Ishikawa (cell line): ENCODE data around the gene PRKCQ.

Experiments used
- CEBPB ChIP-seq: IDR thresholded peaks from 2 replicates; pipeline ENCODE4 v1.6.1; 2012
- CREB1 ChIP-seq: IDR thresholded peaks from 2 replicates; pipeline ENCODE4 v1.6.1; 2012; ENCODE audit warnings: low read depth
- EGR1 ChIP-seq: IDR thresholded peaks from 2 replicates; pipeline ENCODE4 v1.6.1; 2012
- EP300 ChIP-seq: IDR thresholded peaks from 2 replicates; pipeline ENCODE4 v1.6.1; 2012; ENCODE audit warnings: borderline replicate concordance
- FOXM1 ChIP-seq: IDR thresholded peaks from 2 replicates; pipeline ENCODE4 v1.6.1; 2012; ENCODE audit warnings: low read depth, borderline replicate concordance
- MAX ChIP-seq: IDR thresholded peaks from 2 replicates; pipeline ENCODE4 v1.6.1; 2012
- NFIC ChIP-seq: IDR thresholded peaks from 2 replicates; pipeline ENCODE4 v1.6.1; 2012
- RAD21 ChIP-seq: IDR thresholded peaks from 2 replicates; pipeline ENCODE4 v1.6.1; 2012; ENCODE audit warnings: low read depth
- REST ChIP-seq: IDR thresholded peaks from 2 replicates; pipeline ENCODE4 v1.6.1; 2012; ENCODE audit warnings: low read depth, mild to moderate bottlenecking
- TAF1 ChIP-seq: IDR thresholded peaks from 2 replicates; pipeline ENCODE4 v1.6.1; 2012; ENCODE audit warnings: low read depth, mild to moderate bottlenecking
- TCF12 ChIP-seq: IDR thresholded peaks from 2 replicates; pipeline ENCODE4 v1.6.1; 2012; ENCODE audit warnings: low read depth
- TEAD4 ChIP-seq: IDR thresholded peaks from 2 replicates; pipeline ENCODE4 v1.6.1; 2012
- USF1 ChIP-seq: IDR thresholded peaks from 2 replicates; pipeline ENCODE4 v1.6.1; 2012
- YY1 ChIP-seq: IDR thresholded peaks from 2 replicates; pipeline ENCODE4 v1.6.1; 2012; ENCODE audit warnings: low read depth
- ZBTB7A ChIP-seq: IDR thresholded peaks from 2 replicates; pipeline ENCODE4 v1.6.1; 2012; ENCODE audit warnings: low read depth

PRKCQ gene

GRCh38 chr10:6494936-6495592 lies 85.0 kb downstream of the PRKCQ start:
- TF ChIP-seq YY1: no peak
- no peak for TF ChIP-seq CREB1
- TF ChIP-seq REST: no peak
- TF ChIP-seq USF1: no peak
- TF ChIP-seq TAF1: no peak
- no peak for TF ChIP-seq NFIC
- no peak for TF ChIP-seq EP300
- TF ChIP-seq TEAD4: no peak
- TF ChIP-seq MAX: no peak
- TF ChIP-seq TCF12: no peak
- TF ChIP-seq EGR1: no peak
- TF ChIP-seq CEBPB: no peak
- TF ChIP-seq FOXM1: no peak
- no peak for TF ChIP-seq RAD21
- TF ChIP-seq ZBTB7A: no peak

DNA sequence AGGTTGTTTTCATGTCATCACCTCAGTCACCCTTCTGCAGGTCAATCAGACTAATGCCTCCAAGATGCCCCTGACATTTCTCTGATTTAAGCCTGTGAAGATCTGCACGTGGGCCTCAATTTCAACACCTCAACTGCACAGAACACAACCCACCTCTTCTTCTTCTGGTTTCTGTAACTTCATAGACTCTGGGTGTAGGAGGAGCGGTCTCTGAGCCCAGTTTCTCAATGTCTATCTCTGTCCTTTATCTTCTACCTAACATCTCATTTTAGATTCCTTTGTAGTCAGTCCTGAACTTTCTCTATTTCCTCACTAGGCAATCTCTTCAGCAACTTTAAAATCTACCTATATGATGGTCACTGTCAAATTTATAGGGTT lies 85.6 kb downstream of the PRKCQ start:
- TF ChIP-seq ZBTB7A: no peak
- no peak for TF ChIP-seq TCF12
- no peak for TF ChIP-seq TAF1
- TF ChIP-seq YY1: no peak
- no peak for TF ChIP-seq MAX
- no peak for TF ChIP-seq TEAD4

DNA sequence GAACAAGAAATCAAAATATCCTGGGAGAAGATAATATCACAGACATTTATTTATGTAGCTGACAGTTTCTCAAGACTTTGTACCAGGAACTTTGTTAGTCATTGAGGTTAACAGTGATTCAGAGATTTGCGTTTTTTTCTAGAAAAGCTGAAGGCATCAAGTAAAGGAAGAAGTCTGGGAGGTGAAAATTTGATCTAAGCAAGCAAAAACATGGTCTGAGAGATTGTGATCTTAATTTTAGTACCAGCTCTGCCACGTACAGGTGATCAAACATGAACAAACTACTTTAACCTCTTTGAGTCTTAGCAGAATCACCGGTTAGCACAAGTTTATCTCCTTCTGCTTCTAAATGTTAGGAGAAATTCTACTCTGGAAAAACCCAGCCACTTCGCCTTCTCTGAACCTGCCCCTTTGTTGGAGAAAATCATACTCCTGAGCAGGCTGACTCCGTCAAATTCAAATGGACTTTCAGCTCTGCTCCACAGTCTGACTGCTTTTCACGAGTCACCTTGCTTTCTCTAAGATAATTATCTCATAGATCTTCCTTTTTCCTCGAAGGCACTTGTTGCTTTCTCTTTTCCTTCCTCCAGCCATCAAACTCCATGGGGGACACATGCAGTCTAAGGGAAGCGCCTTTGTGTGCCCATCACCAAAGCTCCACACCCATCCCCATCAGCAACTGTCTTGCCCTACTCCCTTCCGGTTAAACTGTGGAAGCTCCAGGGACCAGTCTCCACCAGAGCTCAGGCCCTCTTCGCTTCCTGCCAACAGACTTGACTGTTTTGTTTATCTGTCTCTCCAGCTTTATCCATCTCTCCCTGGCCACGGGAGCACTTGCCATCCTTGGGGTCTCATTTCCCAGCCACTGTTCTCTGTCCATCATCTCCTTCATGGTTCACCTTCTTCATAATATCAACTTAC lies 86.3 kb downstream of the PRKCQ start:
- TF ChIP-seq RAD21 (no peak), TAF1 (no peak), FOXM1 (no peak), EGR1 (no peak), MAX (no peak), USF1 (no peak), YY1 (no peak), TCF12 (no peak), CREB1 (no peak), REST (no peak), TEAD4 (no peak), CEBPB (no peak), EP300 (no peak), NFIC (no peak), ZBTB7A (no peak)

DNA sequence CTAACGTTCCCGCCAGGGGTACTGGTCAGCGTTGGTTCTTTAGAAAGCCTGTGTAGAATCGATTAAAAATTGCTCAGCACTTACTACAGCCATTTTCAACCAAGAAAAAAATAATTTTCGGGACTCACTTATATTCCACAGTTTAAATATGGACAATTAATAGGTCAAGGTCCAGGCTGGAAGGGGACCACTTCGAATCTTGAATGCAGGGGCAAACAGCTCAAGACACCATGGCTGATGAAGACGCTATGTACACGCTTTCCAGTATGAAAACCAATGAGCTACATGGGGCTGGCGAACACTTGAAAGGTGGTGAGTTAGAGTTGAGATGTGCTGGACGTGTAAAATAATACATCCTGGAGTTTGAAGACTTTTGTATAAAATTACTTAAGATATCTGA lies 87.2 kb downstream of the PRKCQ start:
- TF ChIP-seq REST (no peak), RAD21 (no peak), TCF12 (no peak), EGR1 (no peak), EP300 (no peak), CEBPB (no peak), CREB1 (no peak), USF1 (no peak), YY1 (no peak), NFIC (no peak), TAF1 (no peak), MAX (no peak)
